ENCODE results near the gene PAQR7. TPM values are rescaled to one million over a fixed set of nuclear protein-coding genes. Genes with fewer than 3 reads are reported as not detected.
"Not testable (repeated sequence)": the region's sequence is repeated elsewhere in the genome, so short reads cannot be mapped to it uniquely, and the experiment has no call there.

The PAQR7 gene
- total RNA-seq, 3 donors from 2014 or later = 4.5 to 7.5 (median 5.4) TPM

DNA sequence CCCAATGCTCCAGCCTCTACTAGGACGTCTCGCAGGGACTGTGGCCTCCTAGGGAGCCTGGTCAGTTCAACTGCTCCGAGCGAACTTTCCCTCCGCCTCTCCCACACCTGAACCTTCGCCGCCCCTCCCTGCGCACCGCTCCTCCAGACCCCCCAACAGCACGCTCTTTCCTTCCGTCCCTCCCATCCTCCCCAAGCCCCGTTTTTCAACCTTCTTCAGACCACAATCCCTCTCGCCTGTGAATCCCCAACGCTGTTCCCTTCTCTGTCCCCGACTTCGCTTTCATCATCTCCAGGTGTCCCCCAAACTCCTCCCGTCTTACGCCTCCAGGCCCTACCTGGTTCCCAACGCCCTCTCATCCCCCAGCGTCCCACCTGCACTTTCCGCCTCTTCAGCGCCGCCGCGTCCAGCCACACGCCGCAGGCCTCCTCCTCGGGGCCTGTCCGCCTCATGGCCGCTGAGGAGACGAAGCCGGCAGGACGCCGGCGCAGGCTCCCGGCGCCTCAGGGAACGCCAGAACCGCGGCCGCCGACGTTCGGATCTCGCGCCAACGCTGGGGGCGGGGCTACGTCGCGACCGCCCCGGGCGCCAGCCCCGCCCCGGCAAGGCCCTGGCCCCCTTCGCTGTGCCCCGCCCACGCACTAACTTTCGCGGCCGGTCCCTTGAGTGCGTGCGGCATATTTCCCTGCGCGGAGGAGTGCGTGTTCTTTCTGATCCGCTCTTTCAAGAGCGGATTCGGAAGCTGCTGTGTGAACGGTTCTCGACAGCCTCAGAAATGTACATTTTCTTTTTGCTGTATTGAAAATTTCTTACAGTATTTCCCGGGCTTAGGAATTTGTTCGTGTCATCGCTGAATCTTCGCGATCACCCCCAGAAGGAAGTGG lies 16.4 kb downstream of the PAQR7 start, which contains the start of gene AUNIP:
Gene AUNIP, minus strand, starts transcription at position 552 of the 884 bp plus-strand sequence. Its CDS starts 100 bp downstream, at position 452.
- Mint-ChIP-seq H3K9me3 (no peaks in the 10 kb centered on the region), H3K27me3 (ENCODE audit: low read depth) (no peaks in the 10 kb centered on the region), H3K36me3 (ENCODE audit: insufficient read depth) (no peaks in the 10 kb centered on the region), H3K4me1 (ENCODE audit: low read depth) (peaks cover 20% of the 10 kb centered on the region), H3K4me3 (peak within 1 kb of the TSS; percentile 89)
- DNase-seq (peak; percentile 92), ATAC-seq (peak; percentile 97 to 98)

DNA sequence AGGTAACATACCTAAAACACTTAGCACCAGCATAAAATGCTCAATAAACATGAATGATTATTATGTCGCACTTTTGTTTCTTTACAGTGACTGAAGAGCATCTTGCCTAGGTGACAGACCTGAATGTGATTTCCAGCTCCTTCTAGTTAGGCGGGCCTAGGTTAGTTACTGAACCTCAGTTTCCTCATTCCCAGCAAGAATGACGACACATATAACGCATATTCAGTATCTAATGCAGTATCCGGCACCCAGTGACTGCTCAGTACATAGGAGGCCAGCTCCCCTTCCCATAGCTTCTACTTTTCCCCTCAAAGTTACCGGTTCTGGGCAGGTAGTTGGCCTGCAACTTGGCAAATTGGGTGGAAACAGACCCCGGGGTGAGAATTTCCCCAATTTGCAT lies 17.0 kb downstream of the PAQR7 start:
- DNase-seq = no peak
- no peaks in the 10 kb centered on the region for H3K36me3 Mint-ChIP-seq (ENCODE audit: insufficient read depth)
- H3K27me3 Mint-ChIP-seq (ENCODE audit: low read depth) = no peaks in the 10 kb centered on the region
- no peaks in the 10 kb centered on the region for H3K9me3 Mint-ChIP-seq
- ATAC-seq = no peak
- H3K4me3 Mint-ChIP-seq = peak overlapping the region; percentile 89
- H3K4me1 Mint-ChIP-seq (ENCODE audit: low read depth) = peaks cover 20% of the 10 kb centered on the region

DNA sequence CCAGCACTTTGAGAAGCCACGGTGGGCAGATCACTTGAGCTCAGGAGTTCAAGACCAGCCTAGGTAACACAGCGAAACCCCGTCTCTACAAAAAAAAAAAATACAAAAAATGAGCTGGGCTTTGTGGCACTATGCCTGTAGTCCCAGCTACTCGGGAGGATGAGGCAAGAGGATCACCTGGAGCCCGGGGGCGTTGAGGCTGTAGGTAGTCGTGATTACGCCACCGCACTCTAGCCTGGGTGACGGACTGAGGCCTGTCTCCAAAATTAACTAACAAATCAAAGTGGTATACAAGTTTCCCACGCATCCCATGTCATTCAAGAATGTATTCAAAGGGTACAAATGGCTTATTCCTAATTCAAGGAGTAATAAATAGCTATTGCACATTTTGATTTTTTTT lies 18.7 kb downstream of the PAQR7 start:
- Mint-ChIP-seq H3K36me3 (ENCODE audit: insufficient read depth) (no peaks in the 10 kb centered on the region), H3K4me3 (no peak overlapping the region), H3K27me3 (ENCODE audit: low read depth) (no peaks in the 10 kb centered on the region), H3K9me3 (no peaks in the 10 kb centered on the region), H3K4me1 (ENCODE audit: low read depth) (peaks cover 20% of the 10 kb centered on the region)
- no peak for DNase-seq
- no peak for ATAC-seq

DNA sequence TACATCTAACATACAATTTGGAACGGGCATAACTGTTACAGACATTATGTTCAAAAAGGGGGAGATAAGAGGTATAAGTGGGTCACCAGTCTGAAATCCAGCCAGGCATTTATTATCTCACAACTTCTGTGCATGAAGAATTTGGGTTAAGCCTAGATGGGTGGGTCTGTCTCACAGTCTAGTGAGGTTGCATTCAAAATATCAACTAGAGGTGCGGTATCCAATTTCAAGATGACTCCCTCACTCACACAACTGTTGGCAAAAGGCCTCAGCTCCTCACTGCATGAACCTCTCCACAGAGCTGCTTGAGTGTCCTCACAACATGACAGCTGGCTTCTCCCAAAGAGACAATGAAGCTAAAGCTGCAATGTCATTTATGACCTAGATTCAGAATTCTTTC lies 21.0 kb downstream of the PAQR7 start:
- Mint-ChIP-seq H3K4me1 (ENCODE audit: low read depth) (peaks cover 10% of the 10 kb centered on the region), H3K36me3 (ENCODE audit: insufficient read depth) (no peaks in the 10 kb centered on the region), H3K4me3 (no peak overlapping the region), H3K27me3 (ENCODE audit: low read depth) (no peaks in the 10 kb centered on the region), H3K9me3 (no peaks in the 10 kb centered on the region)
- ATAC-seq (no peak), DNase-seq (no peak)

DNA sequence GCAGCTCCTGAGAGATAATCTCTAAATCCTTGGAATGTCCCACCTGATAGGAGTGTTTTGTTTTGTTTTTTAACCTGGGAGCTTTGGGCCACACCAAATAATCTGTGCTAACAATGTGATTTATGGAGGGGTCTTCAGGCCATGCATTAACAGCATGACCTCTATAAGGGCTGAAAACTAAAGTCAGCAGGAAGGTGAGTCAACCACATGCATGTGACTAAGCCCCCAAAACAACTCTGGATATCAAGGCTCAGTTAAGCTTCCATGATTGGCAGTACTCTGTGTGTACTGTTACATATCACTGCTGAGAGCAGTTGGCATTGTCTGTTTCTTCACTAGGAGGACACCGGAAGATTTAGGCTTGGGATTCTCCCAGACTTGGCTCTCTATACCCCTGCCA lies 27.0 kb downstream of the PAQR7 start:
- no peaks in the 10 kb centered on the region for H3K4me1 Mint-ChIP-seq (ENCODE audit: low read depth)
- H3K4me3 Mint-ChIP-seq = no peak overlapping the region
- ATAC-seq = no peak
- no peaks in the 10 kb centered on the region for H3K27me3 Mint-ChIP-seq (ENCODE audit: low read depth)
- H3K9me3 Mint-ChIP-seq = no peaks in the 10 kb centered on the region
- DNase-seq = no peak
- no peaks in the 10 kb centered on the region for H3K36me3 Mint-ChIP-seq (ENCODE audit: insufficient read depth)

DNA sequence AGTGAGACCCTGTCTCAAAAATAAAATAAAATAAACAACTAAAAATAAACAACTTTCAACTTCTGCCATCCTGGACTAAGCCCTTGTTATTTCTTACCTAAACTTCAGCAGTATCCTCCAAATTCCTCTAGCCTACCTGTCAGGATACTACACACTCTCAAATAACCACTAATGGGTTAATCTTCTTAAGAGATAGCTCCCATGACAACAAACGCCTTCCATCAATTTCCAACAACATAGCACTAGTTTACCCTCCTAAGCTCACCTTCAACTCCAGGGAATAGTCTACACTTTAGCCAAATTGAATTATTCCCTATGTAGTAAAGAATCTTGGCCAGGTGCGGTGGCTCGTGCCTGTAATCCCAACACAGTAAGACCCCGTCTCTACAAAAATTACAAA lies 27.6 kb downstream of the PAQR7 start:
- H3K4me3 Mint-ChIP-seq = no peak overlapping the region
- no peaks in the 10 kb centered on the region for H3K9me3 Mint-ChIP-seq
- DNase-seq (no peak), ATAC-seq (no peak)
- H3K4me1 Mint-ChIP-seq (ENCODE audit: low read depth) = no peaks in the 10 kb centered on the region
- H3K36me3 Mint-ChIP-seq (ENCODE audit: insufficient read depth) = no peaks in the 10 kb centered on the region
- no peaks in the 10 kb centered on the region for H3K27me3 Mint-ChIP-seq (ENCODE audit: low read depth)

DNA sequence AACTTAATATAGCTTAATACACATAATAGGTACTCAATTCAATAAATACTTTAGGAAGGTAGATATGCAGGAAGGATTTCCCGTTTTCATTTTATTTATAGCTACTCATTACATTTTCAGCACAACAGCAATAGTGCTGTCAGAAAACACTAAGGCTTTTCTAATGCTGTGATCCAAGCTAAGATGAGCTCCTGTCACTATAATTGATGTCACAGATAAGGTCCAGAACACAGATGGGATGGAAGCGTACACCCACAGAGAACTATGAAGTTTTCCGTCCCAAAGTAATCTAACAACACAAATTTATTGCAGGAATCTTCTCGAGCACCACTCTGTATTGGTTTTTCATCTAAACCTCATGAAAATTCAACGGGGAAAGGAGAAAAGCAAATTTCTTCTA lies 29.8 kb downstream of the PAQR7 start:
- Mint-ChIP-seq H3K27me3 (ENCODE audit: low read depth) (no peaks in the 10 kb centered on the region), H3K4me1 (ENCODE audit: low read depth) (no peaks in the 10 kb centered on the region), H3K4me3 (no peak overlapping the region), H3K36me3 (ENCODE audit: insufficient read depth) (no peaks in the 10 kb centered on the region), H3K9me3 (no peaks in the 10 kb centered on the region)
- ATAC-seq (no peak), DNase-seq (no peak)

DNA sequence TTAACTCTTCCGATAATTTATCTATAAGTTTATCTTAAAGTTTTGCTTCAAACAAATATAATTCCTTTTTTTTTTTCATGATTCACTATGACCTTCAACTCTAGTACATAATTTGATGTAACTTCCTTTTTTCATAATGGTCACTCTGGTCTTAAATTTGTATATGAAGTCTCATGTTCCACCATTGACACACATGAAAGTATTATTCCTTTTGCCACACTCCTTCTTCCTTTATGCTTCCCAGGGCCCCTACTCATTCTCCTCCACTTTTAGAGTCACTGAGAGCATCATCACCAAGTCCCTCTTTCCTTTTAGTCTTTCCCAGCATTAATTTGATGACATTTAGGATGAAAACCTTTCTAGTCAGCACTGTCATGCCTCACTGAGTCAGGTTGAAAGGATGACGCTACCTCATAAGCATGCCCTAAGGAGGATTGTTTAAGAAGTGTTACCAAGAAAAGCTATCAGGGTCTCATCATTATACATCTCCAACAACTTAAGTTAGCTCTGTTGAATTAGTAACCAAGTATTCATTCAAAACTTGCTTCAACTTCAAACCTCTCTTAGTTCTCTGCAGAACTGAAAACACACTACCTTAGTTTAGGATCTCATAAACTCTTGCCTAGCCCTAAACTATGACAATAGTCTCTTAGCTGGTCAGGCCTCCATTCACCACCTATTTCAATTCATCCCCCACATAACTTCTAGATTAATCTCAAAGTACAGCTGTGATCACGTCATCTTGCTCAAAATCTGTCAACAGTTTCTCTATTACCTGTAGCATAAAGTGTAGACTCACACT lies 30.8 kb downstream of the PAQR7 start:
- H3K4me1 Mint-ChIP-seq (ENCODE audit: low read depth) = no peaks in the 10 kb centered on the region
- no peak for ATAC-seq
- peaks cover 8% of the 10 kb centered on the region for H3K9me3 Mint-ChIP-seq
- no peak overlapping the region for H3K4me3 Mint-ChIP-seq
- no peaks in the 10 kb centered on the region for H3K27me3 Mint-ChIP-seq (ENCODE audit: low read depth)
- H3K36me3 Mint-ChIP-seq (ENCODE audit: insufficient read depth) = no peaks in the 10 kb centered on the region
- DNase-seq = no peak

DNA sequence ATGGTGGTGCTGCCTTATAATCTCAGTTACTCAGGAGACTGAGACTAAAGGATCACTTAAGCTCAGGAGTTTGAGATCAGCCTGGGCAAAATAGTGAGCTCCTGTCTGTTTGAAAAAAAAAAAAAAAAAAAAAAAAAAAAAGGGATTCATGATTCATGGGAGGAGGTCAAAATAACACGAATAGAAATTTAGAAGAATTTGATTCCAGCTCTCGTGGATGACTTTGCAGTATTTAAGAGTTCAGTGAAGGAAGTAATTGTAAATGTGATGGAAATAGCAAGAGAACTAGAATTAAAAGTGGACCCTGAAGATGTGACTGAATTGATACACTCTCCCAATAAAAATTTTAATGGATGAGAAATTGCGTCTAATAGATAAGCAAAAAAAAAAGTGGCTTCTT lies 32.0 kb downstream of the PAQR7 start:
- Mint-ChIP-seq H3K27me3 (ENCODE audit: low read depth) (no peaks in the 10 kb centered on the region), H3K9me3 (peaks cover 8% of the 10 kb centered on the region), H3K36me3 (ENCODE audit: insufficient read depth) (no peaks in the 10 kb centered on the region), H3K4me3 (no peak overlapping the region), H3K4me1 (ENCODE audit: low read depth) (no peaks in the 10 kb centered on the region)
- DNase-seq (no peak), ATAC-seq (no peak)

DNA sequence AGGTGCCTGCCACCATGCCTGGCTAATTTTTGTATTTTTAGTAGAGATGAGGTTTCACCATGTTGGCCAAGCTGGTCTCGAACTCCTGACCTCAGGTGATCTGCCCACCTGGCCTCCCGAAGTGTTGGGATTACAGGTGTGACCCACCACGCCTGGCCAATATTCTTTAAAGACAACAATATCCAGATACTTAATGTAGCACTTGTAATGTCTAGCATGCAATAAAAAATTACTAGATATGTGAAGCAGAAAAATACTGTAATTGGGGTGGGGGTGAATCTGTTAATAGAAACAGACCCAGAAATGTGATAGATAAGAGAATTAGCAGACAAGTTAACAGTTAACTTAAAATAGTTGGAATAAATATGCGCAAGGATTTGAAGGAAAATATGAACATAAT lies 35.7 kb downstream of the PAQR7 start:
- not testable (repeated sequence) for H3K9me3 Mint-ChIP-seq; H3K36me3 Mint-ChIP-seq (ENCODE audit: insufficient read depth); H3K4me1 Mint-ChIP-seq (ENCODE audit: low read depth); DNase-seq; H3K4me3 Mint-ChIP-seq; ATAC-seq; H3K27me3 Mint-ChIP-seq (ENCODE audit: low read depth)

DNA sequence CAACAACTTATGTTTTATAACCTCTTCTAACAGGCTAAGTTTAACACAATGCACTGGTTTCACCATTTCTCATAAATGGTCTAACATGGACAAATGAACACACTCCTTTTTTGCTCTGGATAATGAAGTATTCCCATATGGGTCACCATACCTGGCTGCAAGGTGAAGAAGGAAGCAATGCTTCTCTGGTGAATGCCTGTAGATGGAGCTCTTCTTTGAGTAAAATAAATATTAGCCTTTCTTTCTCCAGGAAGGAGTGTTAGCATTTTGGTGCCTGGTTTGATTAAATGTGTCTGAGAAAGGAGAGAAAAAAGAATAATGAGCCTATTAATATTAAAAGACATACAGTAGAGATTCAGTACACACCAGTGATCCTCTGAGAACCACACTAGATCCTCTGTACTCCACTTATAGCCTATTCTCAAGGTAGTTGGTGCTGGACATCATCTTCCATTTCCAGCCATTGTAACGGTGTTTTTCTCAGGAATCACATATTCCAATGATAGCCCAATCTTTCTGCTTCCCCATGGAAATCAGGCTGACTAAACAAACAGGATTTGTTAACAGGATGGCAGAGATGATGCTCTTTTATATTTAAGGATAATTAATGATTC lies 38.1 kb downstream of the PAQR7 start:
- no peaks in the 10 kb centered on the region for H3K27me3 Mint-ChIP-seq (ENCODE audit: low read depth)
- ATAC-seq = no peak
- no peak overlapping the region for H3K4me3 Mint-ChIP-seq
- peaks cover 8% of the 10 kb centered on the region for H3K9me3 Mint-ChIP-seq
- no peaks in the 10 kb centered on the region for H3K4me1 Mint-ChIP-seq (ENCODE audit: low read depth)
- peaks cover 13% of the 10 kb centered on the region for H3K36me3 Mint-ChIP-seq (ENCODE audit: insufficient read depth)
- no peak for DNase-seq

DNA sequence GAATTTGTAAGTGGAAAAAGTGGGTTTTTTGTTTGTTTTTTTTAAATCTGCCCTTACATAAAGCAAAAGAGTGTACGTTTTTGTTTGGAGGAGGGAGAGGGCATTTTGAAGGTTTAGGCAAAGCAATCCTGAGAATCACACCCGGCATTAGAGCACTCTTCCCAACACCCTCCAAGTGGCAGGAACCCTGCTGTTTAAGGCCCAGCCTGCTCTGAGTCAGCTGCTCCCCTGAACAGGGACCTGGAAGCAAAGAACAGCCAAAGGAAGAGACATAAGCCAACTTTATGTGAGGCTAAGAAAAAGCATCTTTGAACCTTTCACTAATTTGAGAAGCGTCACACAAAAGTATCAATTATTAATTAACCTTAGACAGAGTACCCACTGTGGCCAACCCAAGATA lies 38.8 kb downstream of the PAQR7 start:
- Mint-ChIP-seq H3K27me3 (ENCODE audit: low read depth) (no peaks in the 10 kb centered on the region), H3K36me3 (ENCODE audit: insufficient read depth) (peaks cover 17% of the 10 kb centered on the region), H3K4me3 (no peak overlapping the region), H3K9me3 (peaks cover 8% of the 10 kb centered on the region), H3K4me1 (ENCODE audit: low read depth) (peaks cover 2% of the 10 kb centered on the region)
- DNase-seq (no peak), ATAC-seq (no peak)

DNA sequence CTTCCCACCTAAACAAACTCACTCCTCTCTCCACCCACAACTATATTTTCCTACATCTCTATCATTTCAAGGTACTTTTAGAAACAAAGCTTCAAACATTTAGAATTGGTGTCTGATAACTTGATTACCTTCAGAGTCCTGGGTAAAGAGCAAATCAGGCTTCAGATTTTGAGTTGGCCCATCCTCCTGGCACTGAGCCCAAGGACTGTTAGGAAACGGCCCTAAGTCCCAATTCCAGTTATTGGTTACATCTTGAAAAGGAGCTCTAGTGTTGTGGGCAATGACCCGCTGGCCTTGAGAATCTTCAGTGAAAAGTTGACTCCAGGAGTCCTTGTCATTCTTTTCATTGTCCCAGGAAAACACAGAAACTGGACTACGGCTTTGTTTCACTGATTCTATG lies 40.6 kb downstream of the PAQR7 start:
- Mint-ChIP-seq H3K4me1 (ENCODE audit: low read depth) (peaks cover 8% of the 10 kb centered on the region), H3K4me3 (no peak overlapping the region), H3K36me3 (ENCODE audit: insufficient read depth) (peaks cover 31% of the 10 kb centered on the region), H3K27me3 (ENCODE audit: low read depth) (no peaks in the 10 kb centered on the region), H3K9me3 (peaks cover 1% of the 10 kb centered on the region)
- DNase-seq (no peak), ATAC-seq (no peak)

DNA sequence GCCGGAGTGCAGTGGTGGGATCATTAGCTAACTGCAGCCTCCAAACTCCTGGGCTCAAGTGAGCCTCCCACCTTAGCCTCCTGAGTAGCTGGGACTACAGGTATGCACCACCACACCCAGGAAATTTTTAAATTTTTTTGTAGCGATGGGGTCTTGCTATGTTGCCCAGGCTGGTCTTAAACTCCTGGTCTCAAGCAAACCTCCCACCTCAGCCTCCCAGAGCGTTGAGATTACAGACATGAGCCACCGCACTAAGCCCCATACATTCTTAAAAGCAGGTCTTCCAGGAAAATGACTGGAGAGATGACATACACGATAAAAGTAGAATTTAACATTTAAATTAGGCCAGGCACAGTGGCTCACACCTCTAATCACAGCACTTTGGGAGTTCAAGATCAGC lies 42.4 kb downstream of the PAQR7 start:
- DNase-seq = no peak
- peaks cover 40% of the 10 kb centered on the region for H3K36me3 Mint-ChIP-seq (ENCODE audit: insufficient read depth)
- H3K27me3 Mint-ChIP-seq (ENCODE audit: low read depth) = no peaks in the 10 kb centered on the region
- peaks cover 8% of the 10 kb centered on the region for H3K4me1 Mint-ChIP-seq (ENCODE audit: low read depth)
- H3K9me3 Mint-ChIP-seq = no peaks in the 10 kb centered on the region
- no peak overlapping the region for H3K4me3 Mint-ChIP-seq
- no peak for ATAC-seq

All from activated T-cell treated with anti-CD3 and anti-CD28 coated beads, Interleukin-2, amount 50 U/mL, for 4 hours (primary cell).